Erythroblast (primary cell): ENCODE data around the gene FIGN.

Experiments
- GATA1 ChIP-seq: IDR thresholded peaks from 2 replicates; pipeline ENCODE4 v1.6.1; 2011; ENCODE audit warnings: low read depth, mild to moderate bottlenecking, control low read depth, low read length, moderate library complexity
- POLR2A ChIP-seq: IDR thresholded peaks from 2 replicates; pipeline ENCODE4 v1.6.1; 2011; ENCODE audit warnings: mild to moderate bottlenecking, low read length

DNA sequence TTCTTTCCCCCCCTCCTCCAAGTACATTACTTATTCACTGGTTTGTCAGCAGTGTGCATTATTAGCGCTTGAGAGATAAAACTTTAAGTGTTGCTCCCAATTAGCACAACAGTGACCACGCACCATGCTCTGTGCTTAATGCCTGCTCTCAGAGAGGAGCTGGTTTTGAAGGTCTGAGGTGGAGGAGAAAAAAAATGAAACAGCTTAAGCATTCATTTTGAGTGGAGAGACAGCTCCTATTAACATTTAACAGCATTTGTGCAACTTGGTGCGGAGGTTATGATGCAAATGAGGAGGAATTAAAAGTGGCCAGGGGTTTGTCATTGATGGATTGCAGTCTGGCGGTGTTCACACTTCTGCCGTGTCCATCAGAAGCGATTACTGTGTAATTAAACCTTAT lies 141.8 kb downstream of the FIGN start:
- TF ChIP-seq POLR2A (no peak), GATA1 (no peak)
